HL-60 (cell line): ENCODE measurements around the gene SLC12A1.

ENCODE experiments used
- CTCF ChIP-seq: IDR thresholded peaks from one replicate; pipeline ENCODE4 v1.5.1; 2011; ENCODE audit warnings: low read length, control low read depth, inconsistent platforms; ENCODE audit not compliant: insufficient read depth
- GABPA ChIP-seq: IDR thresholded peaks from 2 replicates; pipeline ENCODE4 v1.6.1; 2012; ENCODE audit warnings: low read depth
- POLR2AphosphoS5 ChIP-seq: IDR thresholded peaks from 2 replicates; pipeline ENCODE4 v1.6.1; 2012; ENCODE audit warnings: low read depth
- REST ChIP-seq: IDR thresholded peaks from 2 replicates; pipeline ENCODE4 v1.6.1; 2012; ENCODE audit warnings: low read depth; ENCODE audit not compliant: insufficient replicate concordance
- SPI1 ChIP-seq: IDR thresholded peaks from 2 replicates; pipeline ENCODE4 v1.6.1; 2012; ENCODE audit warnings: low read depth, mild to moderate bottlenecking, borderline replicate concordance

- TF ChIP-seq CTCF, result no peak
- TF ChIP-seq POLR2AphosphoS5, result no peak
- TF ChIP-seq REST, result no peak
- no peak for TF ChIP-seq GABPA
- no peak for TF ChIP-seq SPI1
Observed at GRCh38 chr15:48244921-48245320, 38.8 kb downstream of the SLC12A1 start.
